Stimulated activated CD4-positive, alpha-beta T cell treated with anti-CD3 and anti-CD28 coated beads, Interleukin-4, amount 100 ng/mL, for 24 hours (primary cell): ENCODE results near the gene TRPV3.
"Not testable (repeated sequence)": the region's sequence is repeated elsewhere in the genome, so short reads cannot be mapped to it uniquely, and the experiment has no call there.

Experiments used
- DNase-seq: peaks from one replicate; pipeline ENCODE4 v3.0.0-alpha.2; 2020

The TRPV3 gene

GRCh38 chr17:3557768-3558583, at the start of gene TRPV3:
TSS of gene TRPV3 (minus strand) at chr17:3557812. CDS start at chr17:3554850, 2,962 bp downstream.
- peak; percentile 80 for DNase-seq

- no peak for DNase-seq
These were observed 46.3 kb upstream of the TRPV3 start for GRCh38 chr17:3603870-3604259.

- no peak for DNase-seq
These were observed 45.7 kb upstream of the TRPV3 start for GRCh38 chr17:3603119-3603869.

- DNase-seq, result no peak
These were observed 44.9 kb upstream of the TRPV3 start for GRCh38 chr17:3602499-3602898.

- no peak for DNase-seq
These were observed 43.1 kb upstream of the TRPV3 start for GRCh38 chr17:3600529-3601205.

GRCh38 chr17:3598078-3598477, 40.5 kb upstream of the TRPV3 start:
- no peak for DNase-seq

GRCh38 chr17:3596804-3597464, 39.3 kb upstream of the TRPV3 start:
- no peak for DNase-seq

GRCh38 chr17:3594976-3595375, 37.4 kb upstream of the TRPV3 start:
- DNase-seq, result no peak

GRCh38 chr17:3594051-3594800, 36.6 kb upstream of the TRPV3 start:
- no peak for DNase-seq

GRCh38 chr17:3593384-3593783, 35.8 kb upstream of the TRPV3 start:
- DNase-seq, result no peak

- DNase-seq, result no peak
These were observed 34.7 kb upstream of the TRPV3 start for GRCh38 chr17:3592216-3592860.

- DNase-seq, result no peak
These were observed 33.2 kb upstream of the TRPV3 start for GRCh38 chr17:3590768-3591167.

GRCh38 chr17:3590231-3590630, 32.6 kb upstream of the TRPV3 start:
- DNase-seq, result no peak

- no peak for DNase-seq
These were observed 32.2 kb upstream of the TRPV3 start for GRCh38 chr17:3589784-3590183.

GRCh38 chr17:3585826-3586225, 28.2 kb upstream of the TRPV3 start:
- DNase-seq, result no peak

- DNase-seq, result no peak
These were observed 25.8 kb upstream of the TRPV3 start for GRCh38 chr17:3583456-3583855.

GRCh38 chr17:3582915-3583314, 25.3 kb upstream of the TRPV3 start:
- DNase-seq, result no peak

- DNase-seq, result not testable (repeated sequence)
These were observed 21.1 kb upstream of the TRPV3 start for GRCh38 chr17:3578667-3579066.

- no peak for DNase-seq
These were observed 19.4 kb upstream of the TRPV3 start for GRCh38 chr17:3576970-3577369.

GRCh38 chr17:3575511-3575910, 17.9 kb upstream of the TRPV3 start:
- no peak for DNase-seq

GRCh38 chr17:3574231-3574630, 16.6 kb upstream of the TRPV3 start:
- no peak for DNase-seq
